GM23338 (cell line): ENCODE data around the gene P2RY12. TPM values are rescaled to one million over a fixed set of nuclear protein-coding genes. Genes with fewer than 3 reads are reported as not detected.
A peak's percentile ranks its signal among the peaks of the same experiment; 100 is the strongest.

Experiments
- ATAC-seq: fragments of 200-7000 bp; cut with Tn5 transposase; 3 replicates; pipeline ENCODE4 v1.9.1; 2020
- DNase-seq: peaks from one replicate; pipeline ENCODE4 v3.0.0-alpha.2; 2015; ENCODE audit warnings: low spot score
- H2AFZ ChIP-seq: fragments of 200-600 bp; sonication (generic); 2 replicates; pipeline ENCODE4 v1.8.0; 2016; ENCODE audit warnings: antibody characterized with exemption, mild to moderate bottlenecking, moderate library complexity
- H3F3A ChIP-seq: fragments of 200-600 bp; sonication (generic); replicated peaks from 2 replicates; pipeline ENCODE4 v1.8.0; 2017; ENCODE audit warnings: antibody characterized with exemption, mixed run types, low read depth
- H3K27ac ChIP-seq: fragments of 200-600 bp; sonication (generic); 2 replicates; pipeline ENCODE4 v1.6.1; 2016; ENCODE audit warnings: low read depth
- H3K27me3 ChIP-seq: fragments of 200-600 bp; sonication (generic); 2 replicates; pipeline ENCODE4 v1.8.0; 2016; ENCODE audit warnings: mild to moderate bottlenecking, mixed run types, moderate library complexity; ENCODE audit not compliant: insufficient read depth
- H3K36me3 ChIP-seq: fragments of 200-600 bp; sonication (generic); 2 replicates; pipeline ENCODE4 v1.8.0; 2016; ENCODE audit warnings: mild to moderate bottlenecking; ENCODE audit not compliant: insufficient read depth
- H3K4me1 ChIP-seq: fragments of 200-600 bp; sonication (generic); 2 replicates; pipeline ENCODE4 v1.8.0; 2016; ENCODE audit warnings: mild to moderate bottlenecking, moderate library complexity; ENCODE audit not compliant: insufficient read depth
- H3K4me2 ChIP-seq: fragments of 200-600 bp; sonication (generic); 2 replicates; pipeline ENCODE4 v1.7.1; 2017; ENCODE audit warnings: mixed run types
- H3K4me3 ChIP-seq: fragments of 200-600 bp; sonication (generic); 2 replicates; pipeline ENCODE4 v1.6.1; 2016; ENCODE audit warnings: mixed run types
- H3K79me2 ChIP-seq: fragments of 200-600 bp; sonication (generic); replicated peaks from 2 replicates; pipeline ENCODE4 v1.8.0; 2017; ENCODE audit warnings: mild to moderate bottlenecking; ENCODE audit not compliant: insufficient read depth
- H3K9me2 ChIP-seq: fragments of 200-600 bp; sonication (generic); 2 replicates; pipeline ENCODE4 v1.8.0; 2017; ENCODE audit not compliant: insufficient read depth
- H4K20me1 ChIP-seq: fragments of 200-600 bp; sonication (generic); replicated peaks from 2 replicates; pipeline ENCODE4 v1.8.0; 2017; ENCODE audit warnings: mild to moderate bottlenecking; ENCODE audit not compliant: insufficient read depth
- H3K27ac Mint-ChIP-seq: 2 replicates; pipeline ENCODE4 v1.8.0; 2020; ENCODE audit warnings: inconsistent platforms, mild to moderate bottlenecking, moderate library complexity, mixed read lengths
- H3K27me3 Mint-ChIP-seq: 3 replicates; pipeline ENCODE4 v1.8.0; 2022; ENCODE audit warnings: low read depth, mild to moderate bottlenecking, moderate library complexity, mixed read lengths, inconsistent platforms; ENCODE audit not compliant: insufficient read depth, poor library complexity
- H3K36me3 Mint-ChIP-seq: 3 replicates; pipeline ENCODE4 v1.8.0; 2021; ENCODE audit warnings: low read depth, mild to moderate bottlenecking, inconsistent platforms, moderate library complexity, mixed read lengths
- H3K4me1 Mint-ChIP-seq: 3 replicates; pipeline ENCODE4 v1.8.0; 2020; ENCODE audit warnings: mild to moderate bottlenecking, inconsistent platforms, mixed read lengths
- H3K4me3 Mint-ChIP-seq: 3 replicates; pipeline ENCODE4 v1.8.0; 2021; ENCODE audit warnings: moderate library complexity, mild to moderate bottlenecking, inconsistent platforms, mixed read lengths
- H3K9me3 Mint-ChIP-seq: 3 replicates; pipeline ENCODE4 v1.8.0; 2020; ENCODE audit warnings: moderate library complexity, mild to moderate bottlenecking, inconsistent platforms, mixed read lengths
- CREB1 ChIP-seq: fragments of 250-450 bp; sonication (Bioruptor Pico); IDR thresholded peaks from 2 replicates; pipeline ENCODE4 v1.5.0; 2020; ENCODE audit warnings: low read depth, mild to moderate bottlenecking, moderate library complexity
- EZH2 ChIP-seq: fragments of 200-600 bp; sonication (generic); IDR thresholded peaks from one replicate; pipeline ENCODE4 v1.8.0; 2017; ENCODE audit warnings: antibody characterized with exemption, mild to moderate bottlenecking, low read depth; ENCODE audit not compliant: unreplicated experiment
- JUNB ChIP-seq: IDR thresholded peaks from one replicate; pipeline ENCODE4 v1.6.1; 2016; ENCODE audit warnings: antibody characterized with exemption; ENCODE audit not compliant: unreplicated experiment
- NANOG ChIP-seq: IDR thresholded peaks from 2 replicates; pipeline ENCODE4 v1.6.1; 2016; ENCODE audit warnings: antibody characterized with exemption, borderline replicate concordance
- POLR2AphosphoS5 ChIP-seq: IDR thresholded peaks from 2 replicates; pipeline ENCODE4 v1.6.1; 2016; ENCODE audit warnings: antibody characterized with exemption, low read depth
- STAT1 ChIP-seq: IDR thresholded peaks from one replicate; pipeline ENCODE4 v1.6.1; 2016; ENCODE audit warnings: antibody characterized with exemption; ENCODE audit not compliant: unreplicated experiment
- ZNF114 ChIP-seq: fragments of 250-450 bp; sonication (Bioruptor Pico); IDR thresholded peaks from 2 replicates; pipeline ENCODE4 v1.5.0; 2020; ENCODE audit warnings: mild to moderate bottlenecking, moderate library complexity
- polyA plus RNA-seq: library from polyadenylated mRNA; unstranded; fragments of >200 nt; fragmentation: Nextera tagmentation; extraction: Ambion mirVana; gene quantifications from 2 replicates; pipeline ENCODE4 v1.2.1, GENCODE V29; 2016
- total RNA-seq: library from RNA; depleted of rRNA; stranded (reverse); fragments of >200 nt; shearing (Covaris generic); gene quantifications from 2 replicates; pipeline ENCODE4 v1.2.3, GENCODE V29; 2014
- TF ChIP-seq, protein P1 (sequence below), 2 experiments: fragments of 200-600 bp in 1 of 2; sonication (generic) in 1 of 2; conservative IDR thresholded peaks; 2 replicates each; pipeline versions ENCODE4 v1.5.1 to v1.6.1; 2016 to 2017; ENCODE audit warnings: antibody characterized with exemption in 2 of 2, low read depth in 2 of 2, mild to moderate bottlenecking in 2 of 2, moderate library complexity in 1 of 2
- TF ChIP-seq, protein P2 (sequence below): IDR thresholded peaks from 2 replicates; pipeline ENCODE4 v1.6.1; 2016; ENCODE audit warnings: antibody characterized with exemption
- TF ChIP-seq, protein P3 (sequence below): IDR thresholded peaks from one replicate; pipeline ENCODE4 v1.6.1; 2018; ENCODE audit warnings: antibody characterized with exemption; ENCODE audit not compliant: unreplicated experiment

The P2RY12 gene
- total and polyA plus RNA-seq, 2 experiments from 2014 or later, result 1.1 TPM; not detected in 1

DNA sequence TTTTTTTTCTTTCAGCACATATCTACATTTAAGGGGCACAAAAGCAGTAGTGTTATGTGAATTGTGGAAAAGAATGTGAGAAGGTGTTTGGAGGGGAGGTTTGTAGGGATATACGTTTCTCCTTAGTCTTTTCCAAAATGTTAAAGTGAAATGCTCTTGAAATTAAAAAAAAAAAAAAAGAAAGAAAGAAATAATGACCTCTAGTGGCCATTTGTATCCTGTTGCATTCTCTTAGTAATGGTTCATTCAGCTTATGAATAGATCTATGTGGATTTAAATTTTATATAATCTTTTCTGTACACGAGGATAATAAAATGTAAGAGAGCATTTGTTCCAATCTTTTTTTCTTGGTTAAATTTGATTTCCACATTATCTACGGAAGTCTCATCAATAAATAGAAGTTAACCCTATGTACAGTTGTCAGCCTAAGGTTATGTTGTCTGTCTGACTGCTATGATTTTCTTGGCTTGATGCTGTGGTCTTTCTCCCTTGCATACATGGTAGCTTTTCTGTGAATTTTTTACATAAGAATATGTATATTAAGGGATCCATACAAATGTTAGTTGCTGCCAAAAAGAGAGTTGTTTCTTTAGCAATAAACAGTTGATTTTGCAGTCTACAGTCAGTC is 56.9 kb downstream of the P2RY12 start:
- Histone ChIP-seq H3K9me2 (peaks cover 3% of the 10 kb centered on the region), H3K27me3 (no peaks in the 10 kb centered on the region), H2AFZ (no peak overlapping the region), H3K4me2 (no peak overlapping the region), H3K4me3 (no peak overlapping the region), H4K20me1 (no peaks in the 10 kb centered on the region), H3K4me1 (no peaks in the 10 kb centered on the region; the same call in 1 of the 2 replicates), H3K36me3 (no peaks in the 10 kb centered on the region), H3K79me2 (no peaks in the 10 kb centered on the region), H3F3A (no peaks in the 10 kb centered on the region), H3K27ac (no peak overlapping the region)
- peak; percentile 51 for DNase-seq
- H3K36me3 Mint-ChIP-seq, result peaks cover under 1% of the 10 kb centered on the region; the same call in 1 of the 3 replicates
- peak; percentile 45; the same call in 2 of the 3 replicates for ATAC-seq
- TF ChIP-seq, protein P1, sequence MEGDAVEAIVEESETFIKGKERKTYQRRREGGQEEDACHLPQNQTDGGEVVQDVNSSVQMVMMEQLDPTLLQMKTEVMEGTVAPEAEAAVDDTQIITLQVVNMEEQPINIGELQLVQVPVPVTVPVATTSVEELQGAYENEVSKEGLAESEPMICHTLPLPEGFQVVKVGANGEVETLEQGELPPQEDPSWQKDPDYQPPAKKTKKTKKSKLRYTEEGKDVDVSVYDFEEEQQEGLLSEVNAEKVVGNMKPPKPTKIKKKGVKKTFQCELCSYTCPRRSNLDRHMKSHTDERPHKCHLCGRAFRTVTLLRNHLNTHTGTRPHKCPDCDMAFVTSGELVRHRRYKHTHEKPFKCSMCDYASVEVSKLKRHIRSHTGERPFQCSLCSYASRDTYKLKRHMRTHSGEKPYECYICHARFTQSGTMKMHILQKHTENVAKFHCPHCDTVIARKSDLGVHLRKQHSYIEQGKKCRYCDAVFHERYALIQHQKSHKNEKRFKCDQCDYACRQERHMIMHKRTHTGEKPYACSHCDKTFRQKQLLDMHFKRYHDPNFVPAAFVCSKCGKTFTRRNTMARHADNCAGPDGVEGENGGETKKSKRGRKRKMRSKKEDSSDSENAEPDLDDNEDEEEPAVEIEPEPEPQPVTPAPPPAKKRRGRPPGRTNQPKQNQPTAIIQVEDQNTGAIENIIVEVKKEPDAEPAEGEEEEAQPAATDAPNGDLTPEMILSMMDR (conservative IDR thresholded peaks at IDR 0.05; ENCODE audit: low read depth in 2 of 2), result peak in 1 of 2 experiments; percentile 88; a peak in 3 of 4 replicates
- no peak for TF ChIP-seq CREB1 (CRISPR knock-in tag)
- peaks cover 12% of the 10 kb centered on the region for H3K4me1 Mint-ChIP-seq
- no peak overlapping the region for H3K27ac Mint-ChIP-seq
- H3K27me3 Mint-ChIP-seq, result no peaks in the 10 kb centered on the region
- H3K9me3 Mint-ChIP-seq, result no peaks in the 10 kb centered on the region
- H3K4me3 Mint-ChIP-seq, result no peak overlapping the region

DNA sequence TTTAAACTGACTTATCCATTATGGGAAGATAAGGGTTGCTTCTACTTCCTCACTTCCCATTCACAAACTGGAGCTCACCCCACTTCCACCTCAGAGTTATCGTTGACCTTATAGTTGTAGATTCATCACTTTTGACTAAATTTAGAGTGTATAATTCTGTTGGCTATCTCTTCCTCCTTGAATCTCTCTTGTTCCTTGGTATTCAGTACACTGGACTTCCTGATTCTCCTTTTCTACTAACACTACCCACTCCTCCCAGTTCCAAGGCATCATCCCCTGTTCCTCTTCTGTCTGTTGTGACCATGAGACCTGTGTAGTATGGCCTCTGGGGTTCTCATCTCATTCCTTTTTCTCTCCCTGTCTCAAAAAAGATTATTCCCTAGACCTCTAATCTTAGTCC is 62.0 kb downstream of the P2RY12 start:
- no peaks in the 10 kb centered on the region for H3K27me3 Mint-ChIP-seq
- H3K9me3 Mint-ChIP-seq, result no peaks in the 10 kb centered on the region
- ATAC-seq (no peak), DNase-seq (no peak)
- H3K36me3 Mint-ChIP-seq, result peaks cover 4% of the 10 kb centered on the region; the same call in 1 of the 3 replicates
- Histone ChIP-seq H3K4me3 (no peak overlapping the region), H2AFZ (no peak overlapping the region), H3K27ac (no peak overlapping the region), H3K36me3 (no peaks in the 10 kb centered on the region), H3K27me3 (no peaks in the 10 kb centered on the region), H3K79me2 (no peaks in the 10 kb centered on the region), H3F3A (no peaks in the 10 kb centered on the region), H4K20me1 (no peaks in the 10 kb centered on the region), H3K4me1 (peaks cover 7% of the 10 kb centered on the region), H3K9me2 (peaks cover 3% of the 10 kb centered on the region), H3K4me2 (no peak overlapping the region)
- H3K27ac Mint-ChIP-seq, result no peak overlapping the region
- no peak overlapping the region for H3K4me3 Mint-ChIP-seq
- H3K4me1 Mint-ChIP-seq, result peaks cover 16% of the 10 kb centered on the region; the same call in 2 of the 3 replicates
- no peak for TF ChIP-seq ZNF114 (CRISPR knock-in tag)
- TF ChIP-seq, protein P1 (conservative IDR thresholded peaks at IDR 0.05; ENCODE audit: low read depth in 2 of 2), result no peak
- TF ChIP-seq, protein P2, sequence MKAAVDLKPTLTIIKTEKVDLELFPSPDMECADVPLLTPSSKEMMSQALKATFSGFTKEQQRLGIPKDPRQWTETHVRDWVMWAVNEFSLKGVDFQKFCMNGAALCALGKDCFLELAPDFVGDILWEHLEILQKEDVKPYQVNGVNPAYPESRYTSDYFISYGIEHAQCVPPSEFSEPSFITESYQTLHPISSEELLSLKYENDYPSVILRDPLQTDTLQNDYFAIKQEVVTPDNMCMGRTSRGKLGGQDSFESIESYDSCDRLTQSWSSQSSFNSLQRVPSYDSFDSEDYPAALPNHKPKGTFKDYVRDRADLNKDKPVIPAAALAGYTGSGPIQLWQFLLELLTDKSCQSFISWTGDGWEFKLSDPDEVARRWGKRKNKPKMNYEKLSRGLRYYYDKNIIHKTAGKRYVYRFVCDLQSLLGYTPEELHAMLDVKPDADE, result no peak
- TF ChIP-seq CREB1 (CRISPR knock-in tag), result no peak
- no peak for TF ChIP-seq NANOG
- TF ChIP-seq EZH2, result no peak
- TF ChIP-seq POLR2AphosphoS5, result no peak
- TF ChIP-seq, protein P3, sequence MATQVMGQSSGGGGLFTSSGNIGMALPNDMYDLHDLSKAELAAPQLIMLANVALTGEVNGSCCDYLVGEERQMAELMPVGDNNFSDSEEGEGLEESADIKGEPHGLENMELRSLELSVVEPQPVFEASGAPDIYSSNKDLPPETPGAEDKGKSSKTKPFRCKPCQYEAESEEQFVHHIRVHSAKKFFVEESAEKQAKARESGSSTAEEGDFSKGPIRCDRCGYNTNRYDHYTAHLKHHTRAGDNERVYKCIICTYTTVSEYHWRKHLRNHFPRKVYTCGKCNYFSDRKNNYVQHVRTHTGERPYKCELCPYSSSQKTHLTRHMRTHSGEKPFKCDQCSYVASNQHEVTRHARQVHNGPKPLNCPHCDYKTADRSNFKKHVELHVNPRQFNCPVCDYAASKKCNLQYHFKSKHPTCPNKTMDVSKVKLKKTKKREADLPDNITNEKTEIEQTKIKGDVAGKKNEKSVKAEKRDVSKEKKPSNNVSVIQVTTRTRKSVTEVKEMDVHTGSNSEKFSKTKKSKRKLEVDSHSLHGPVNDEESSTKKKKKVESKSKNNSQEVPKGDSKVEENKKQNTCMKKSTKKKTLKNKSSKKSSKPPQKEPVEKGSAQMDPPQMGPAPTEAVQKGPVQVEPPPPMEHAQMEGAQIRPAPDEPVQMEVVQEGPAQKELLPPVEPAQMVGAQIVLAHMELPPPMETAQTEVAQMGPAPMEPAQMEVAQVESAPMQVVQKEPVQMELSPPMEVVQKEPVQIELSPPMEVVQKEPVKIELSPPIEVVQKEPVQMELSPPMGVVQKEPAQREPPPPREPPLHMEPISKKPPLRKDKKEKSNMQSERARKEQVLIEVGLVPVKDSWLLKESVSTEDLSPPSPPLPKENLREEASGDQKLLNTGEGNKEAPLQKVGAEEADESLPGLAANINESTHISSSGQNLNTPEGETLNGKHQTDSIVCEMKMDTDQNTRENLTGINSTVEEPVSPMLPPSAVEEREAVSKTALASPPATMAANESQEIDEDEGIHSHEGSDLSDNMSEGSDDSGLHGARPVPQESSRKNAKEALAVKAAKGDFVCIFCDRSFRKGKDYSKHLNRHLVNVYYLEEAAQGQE, result no peak
- no peak for TF ChIP-seq JUNB
- no peak for TF ChIP-seq STAT1
